Ishikawa (cell line): ENCODE measurements around the gene DMBX1.

Source experiments
- EP300 ChIP-seq: IDR thresholded peaks from 2 replicates; pipeline ENCODE4 v1.6.1; 2012; ENCODE audit warnings: borderline replicate concordance
- FOXM1 ChIP-seq: IDR thresholded peaks from 2 replicates; pipeline ENCODE4 v1.6.1; 2012; ENCODE audit warnings: low read depth, borderline replicate concordance
- MAX ChIP-seq: IDR thresholded peaks from 2 replicates; pipeline ENCODE4 v1.6.1; 2012
- YY1 ChIP-seq: IDR thresholded peaks from 2 replicates; pipeline ENCODE4 v1.6.1; 2012; ENCODE audit warnings: low read depth

GRCh38 chr1:46481961-46482360 lies 7.7 kb upstream of the DMBX1 start:
- TF ChIP-seq MAX (no peak), YY1 (no peak), FOXM1 (no peak), EP300 (no peak)
